Activated CD4-positive, CD25-positive, alpha-beta regulatory T cell (primary cell): ENCODE data around the gene LRCH1.

Source experiments
- DNase-seq, 4 experiments: peaks; one replicate each; lab custom pipeline; 2025; lab: John Stamatoyannopoulos, UW

LRCH1 gene

GRCh38 chr13:46639033-46639981 lies 86.3 kb downstream of the LRCH1 start:
- no peak for DNase-seq

GRCh38 chr13:46640843-46641242 lies 87.9 kb downstream of the LRCH1 start:
- DNase-seq = no peak

- DNase-seq = no peak
These were observed 88.5 kb downstream of the LRCH1 start for GRCh38 chr13:46641274-46642081.

- DNase-seq = no peak
These were observed 89.3 kb downstream of the LRCH1 start for GRCh38 chr13:46642254-46642653.

- no peak for DNase-seq
These were observed 90.3 kb downstream of the LRCH1 start for GRCh38 chr13:46643165-46643777.

- DNase-seq = no peak
These were observed 91.8 kb downstream of the LRCH1 start for GRCh38 chr13:46644816-46645215.

- DNase-seq = no peak
These were observed 94.6 kb downstream of the LRCH1 start for GRCh38 chr13:46647512-46648065.

- DNase-seq = peak in 1 of 4 experiments; percentile 2
These were observed 95.2 kb downstream of the LRCH1 start for GRCh38 chr13:46648166-46648607.

GRCh38 chr13:46649816-46650215 lies 96.8 kb downstream of the LRCH1 start:
- DNase-seq = no peak

GRCh38 chr13:46654951-46655350 lies 102.0 kb downstream of the LRCH1 start:
- DNase-seq = no peak

- DNase-seq = no peak
These were observed 102.6 kb downstream of the LRCH1 start for GRCh38 chr13:46655377-46656180.

GRCh38 chr13:46656786-46657185 lies 103.8 kb downstream of the LRCH1 start:
- DNase-seq = no peak

- DNase-seq = no peak
These were observed 106.6 kb downstream of the LRCH1 start for GRCh38 chr13:46659413-46660065.

GRCh38 chr13:46660416-46660815 lies 107.4 kb downstream of the LRCH1 start:
- no peak for DNase-seq

- DNase-seq = no peak
These were observed 107.9 kb downstream of the LRCH1 start for GRCh38 chr13:46660857-46661256.

GRCh38 chr13:46662690-46663089 lies 109.7 kb downstream of the LRCH1 start:
- no peak for DNase-seq

GRCh38 chr13:46663206-46664037 lies 110.5 kb downstream of the LRCH1 start:
- DNase-seq = no peak

GRCh38 chr13:46664195-46664594 lies 111.2 kb downstream of the LRCH1 start:
- DNase-seq = no peak

GRCh38 chr13:46665248-46665632 lies 112.3 kb downstream of the LRCH1 start:
- DNase-seq = no peak
